Peyer's patch (tissue), 4 donors: ENCODE results near the gene CMA1. TPM values are rescaled to one million over a fixed set of nuclear protein-coding genes. Genes with fewer than 3 reads are reported as not detected.

Experiments used
- DNase-seq, 3 donors: peaks; one replicate each; pipeline ENCODE4 v3.0.0-alpha.2; 2017 to 2019
- H3K27ac ChIP-seq, 4 donors: fragments of 200-600 bp; sonication (generic); one replicate each; pipeline ENCODE4 v1.5.1; 2016 to 2019
- H3K27me3 ChIP-seq, 2 donors: fragments of 200-600 bp; sonication (generic); one replicate each; pipeline ENCODE4 v1.5.1; 2019
- H3K36me3 ChIP-seq, 3 donors: fragments of 200-600 bp; sonication (generic); one replicate each; pipeline ENCODE4 v1.5.1; 2016 to 2019
- H3K4me1 ChIP-seq, 4 donors: fragments of 200-600 bp; sonication (generic); one replicate each; pipeline ENCODE4 v1.5.1; 2016 to 2019
- H3K4me3 ChIP-seq, 4 donors: fragments of 200-600 bp; sonication (generic); 1 replicate in 3 of 4; 2 replicates in 1 of 4; pipeline ENCODE4 v1.5.1; 2016 to 2019; ENCODE audit warnings: mild to moderate bottlenecking in 1 of 4
- H3K9me3 ChIP-seq, 4 donors: fragments of 200-600 bp; sonication (generic); one replicate each; pipeline ENCODE4 v1.5.1; 2016 to 2019; ENCODE audit warnings: mild to moderate bottlenecking in 1 of 4
- POLR2A ChIP-seq, 2 donors: fragments of 450-650 bp; IDR thresholded peaks; one replicate each; pipeline ENCODE4 v1.5.1; 2017; ENCODE audit warnings: antibody characterized with exemption in 2 of 2, mild to moderate bottlenecking in 2 of 2, moderate library complexity in 2 of 2
- total RNA-seq, 4 donors: library from RNA; depleted of rRNA; stranded (reverse); fragments of >200 nt; gene quantifications; one replicate each; pipeline ENCODE4 v1.1.0, GENCODE V29; 2016
- TF ChIP-seq, protein P1 (sequence below), 6 experiments: fragments of 450-650 bp in 4 of 6; fragments of 200-600 bp in 2 of 6; sonication (generic) in 1 of 6; IDR thresholded peaks; one replicate each; pipeline ENCODE4 v1.5.1; 2017 to 2019; ENCODE audit warnings: antibody characterized with exemption in 6 of 6, mild to moderate bottlenecking in 3 of 6, moderate library complexity in 1 of 6

CMA1 gene
- total RNA-seq, 4 donors from 2014 or later, result not detected

DNA sequence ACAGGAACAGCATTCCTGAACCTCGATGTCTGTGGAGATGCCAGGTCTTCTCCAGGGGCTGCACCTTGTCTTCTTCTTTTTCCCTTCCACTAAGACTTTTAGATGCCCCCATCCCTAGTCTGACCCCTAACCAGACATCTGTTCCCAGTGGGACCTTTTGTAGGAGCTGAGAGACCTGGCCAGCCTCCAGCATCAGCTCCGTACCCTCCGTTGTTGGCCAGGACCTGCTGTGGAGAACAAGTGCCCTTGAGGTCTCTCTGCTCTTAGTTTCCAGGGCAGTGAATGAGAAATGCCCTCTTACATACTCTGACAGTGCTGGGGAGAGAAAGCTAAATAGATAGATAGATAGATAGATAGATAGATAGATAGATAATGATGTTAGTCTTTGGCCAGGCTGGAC, 48.7 kb downstream of the CMA1 start:
- no peak overlapping the region for H3K27ac ChIP-seq
- TF ChIP-seq, protein P1, sequence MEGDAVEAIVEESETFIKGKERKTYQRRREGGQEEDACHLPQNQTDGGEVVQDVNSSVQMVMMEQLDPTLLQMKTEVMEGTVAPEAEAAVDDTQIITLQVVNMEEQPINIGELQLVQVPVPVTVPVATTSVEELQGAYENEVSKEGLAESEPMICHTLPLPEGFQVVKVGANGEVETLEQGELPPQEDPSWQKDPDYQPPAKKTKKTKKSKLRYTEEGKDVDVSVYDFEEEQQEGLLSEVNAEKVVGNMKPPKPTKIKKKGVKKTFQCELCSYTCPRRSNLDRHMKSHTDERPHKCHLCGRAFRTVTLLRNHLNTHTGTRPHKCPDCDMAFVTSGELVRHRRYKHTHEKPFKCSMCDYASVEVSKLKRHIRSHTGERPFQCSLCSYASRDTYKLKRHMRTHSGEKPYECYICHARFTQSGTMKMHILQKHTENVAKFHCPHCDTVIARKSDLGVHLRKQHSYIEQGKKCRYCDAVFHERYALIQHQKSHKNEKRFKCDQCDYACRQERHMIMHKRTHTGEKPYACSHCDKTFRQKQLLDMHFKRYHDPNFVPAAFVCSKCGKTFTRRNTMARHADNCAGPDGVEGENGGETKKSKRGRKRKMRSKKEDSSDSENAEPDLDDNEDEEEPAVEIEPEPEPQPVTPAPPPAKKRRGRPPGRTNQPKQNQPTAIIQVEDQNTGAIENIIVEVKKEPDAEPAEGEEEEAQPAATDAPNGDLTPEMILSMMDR (IDR thresholded peaks at IDR 0.05), result no peak
- no peak for TF ChIP-seq POLR2A (IDR thresholded peaks at IDR 0.05)
- no peaks in the 10 kb centered on the region for H3K36me3 ChIP-seq
- no peaks in the 10 kb centered on the region for H3K4me1 ChIP-seq
- no peak overlapping the region for H3K4me3 ChIP-seq
- no peaks in the 10 kb centered on the region for H3K9me3 ChIP-seq
- no peaks in the 10 kb centered on the region for H3K27me3 ChIP-seq
- DNase-seq, result no peak

DNA sequence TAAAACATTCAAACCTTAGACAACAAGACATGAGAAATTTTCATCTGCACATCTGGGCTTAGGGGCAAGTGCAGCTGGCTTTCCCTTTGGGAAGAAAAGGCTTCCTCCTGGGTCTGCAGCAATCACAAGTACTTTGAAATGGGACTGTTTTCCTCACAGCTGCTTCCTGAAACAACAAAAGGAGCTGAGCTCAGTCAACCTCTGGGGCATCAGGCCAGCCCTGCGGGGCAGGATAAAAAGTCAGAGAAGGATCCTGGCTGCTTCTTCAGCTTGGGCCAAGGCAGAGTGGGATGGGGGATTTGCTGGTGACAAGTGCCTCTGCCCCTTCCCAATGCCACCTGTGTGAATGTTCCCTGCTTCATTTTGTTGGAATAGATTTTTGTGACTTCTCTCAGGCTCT, 49.3 kb downstream of the CMA1 start:
- Histone ChIP-seq H3K27ac (no peak overlapping the region), H3K9me3 (no peaks in the 10 kb centered on the region), H3K36me3 (no peaks in the 10 kb centered on the region), H3K4me3 (no peak overlapping the region), H3K27me3 (no peaks in the 10 kb centered on the region), H3K4me1 (no peaks in the 10 kb centered on the region)
- no peak for DNase-seq
- TF ChIP-seq, protein P1 (IDR thresholded peaks at IDR 0.05), result no peak
- no peak for TF ChIP-seq POLR2A (IDR thresholded peaks at IDR 0.05)

DNA sequence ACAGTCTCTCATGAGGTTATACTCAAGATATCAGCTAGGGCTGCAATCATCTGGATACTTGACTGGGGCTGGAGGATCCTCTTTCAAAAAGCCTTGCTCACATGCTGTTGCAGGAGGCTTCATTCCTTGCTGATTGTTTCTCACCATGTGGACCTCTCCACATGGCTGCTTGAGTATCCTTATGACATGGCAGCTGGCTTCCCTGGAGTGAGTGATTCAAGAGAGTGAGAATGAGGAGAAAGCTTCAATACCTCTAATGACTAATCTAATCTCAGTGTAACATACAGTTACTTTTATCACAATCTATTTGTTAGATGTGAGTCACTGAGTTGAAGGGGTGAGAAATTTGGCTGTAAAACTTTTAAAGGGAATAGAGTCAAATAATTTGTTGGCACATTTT, 51.1 kb downstream of the CMA1 start:
- no peaks in the 10 kb centered on the region for H3K27me3 ChIP-seq
- no peaks in the 10 kb centered on the region for H3K9me3 ChIP-seq
- no peak overlapping the region for H3K27ac ChIP-seq
- no peak for DNase-seq
- TF ChIP-seq POLR2A (IDR thresholded peaks at IDR 0.05), result no peak
- H3K4me1 ChIP-seq, result no peaks in the 10 kb centered on the region
- no peaks in the 10 kb centered on the region for H3K36me3 ChIP-seq
- H3K4me3 ChIP-seq, result no peak overlapping the region

Other genes starting within 250 kb of the CMA1 start
- gene TGM1, start 245.1 kb downstream of the CMA1 start, total RNA-seq, result 10 to 100 TPM in 1 of 4 donors, 1 to 10 TPM in 3; 1.2 to 11.3 (median 5.9) TPM
- gene RABGGTA, start 236.7 kb downstream of the CMA1 start, total RNA-seq, result 10 to 100 TPM; 57.3 to 84.6 (median 77.6) TPM
- 100 to 1,000 TPM in 1 of 4 donors, 10 to 100 TPM in 3; 51.2 to 130 (median 67.1) TPM for gene DHRS1, start 208.5 kb downstream of the CMA1 start, total RNA-seq
- 10 to 100 TPM; 14.5 to 30.0 (median 22.4) TPM for gene NOP9, start 208.4 kb downstream of the CMA1 start, total RNA-seq
- gene CIDEB, start 200.3 kb downstream of the CMA1 start, total RNA-seq, result 100 to 1,000 TPM in 2 of 4 donors, 10 to 100 TPM in 2; 22.3 to 184 (median 136) TPM
- gene LTB4R2, start 198.1 kb downstream of the CMA1 start, total RNA-seq, result 10 to 100 TPM in 2 of 4 donors, 1 to 10 TPM in 2; 7.7 to 37.2 (median 12.2) TPM
- gene LTB4R, start 196.8 kb downstream of the CMA1 start, total RNA-seq, result 10 to 100 TPM in 2 of 4 donors, 1 to 10 TPM in 2; 5.1 to 28.5 (median 10.1) TPM
- 10 to 100 TPM; 12.1 to 53.6 (median 26.9) TPM for gene ADCY4, start 173.2 kb downstream of the CMA1 start, total RNA-seq
- 10 to 100 TPM; 45.2 to 72.0 (median 64.0) TPM for gene RIPK3, start 168.3 kb downstream of the CMA1 start, total RNA-seq
- 10 to 100 TPM in 3 of 4 donors, 1 to 10 TPM in 1; 6.5 to 52.0 (median 21.5) TPM for gene NFATC4, start 140.1 kb downstream of the CMA1 start, total RNA-seq
- gene NYNRIN, start 109.3 kb downstream of the CMA1 start, total RNA-seq, result 10 to 100 TPM in 2 of 4 donors, 1 to 10 TPM in 2; 3.2 to 15.5 (median 10.3) TPM
- 1 to 10 TPM in 1 of 4 donors, under 1 TPM in 1, not detected in 2; 0.94 to 4.3 TPM for gene CBLN3, start 78.6 kb downstream of the CMA1 start, total RNA-seq
- gene KHNYN, start 78.3 kb downstream of the CMA1 start, total RNA-seq, result 100 to 1,000 TPM in 2 of 4 donors, 10 to 100 TPM in 2; 80.9 to 129 (median 113) TPM
- 10 to 100 TPM; 25.7 to 98.2 (median 48.9) TPM for gene SDR39U1, start 65.5 kb downstream of the CMA1 start, total RNA-seq
- gene CTSG, start 68.0 kb upstream of the CMA1 start, total RNA-seq, result 1 to 10 TPM in 1 of 4 donors, not detected in 3; 2.0 TPM
- 1 to 10 TPM in 1 of 4 donors, not detected in 3; 1.2 TPM for gene GZMH, start 101.4 kb upstream of the CMA1 start, total RNA-seq
- gene GZMB, start 125.9 kb upstream of the CMA1 start, total RNA-seq, result 1 to 10 TPM in 2 of 4 donors, not detected in 2; 1.1 to 1.9 TPM